ENCODE results near the gene ARHGEF17.

The ARHGEF17 gene

DNA sequence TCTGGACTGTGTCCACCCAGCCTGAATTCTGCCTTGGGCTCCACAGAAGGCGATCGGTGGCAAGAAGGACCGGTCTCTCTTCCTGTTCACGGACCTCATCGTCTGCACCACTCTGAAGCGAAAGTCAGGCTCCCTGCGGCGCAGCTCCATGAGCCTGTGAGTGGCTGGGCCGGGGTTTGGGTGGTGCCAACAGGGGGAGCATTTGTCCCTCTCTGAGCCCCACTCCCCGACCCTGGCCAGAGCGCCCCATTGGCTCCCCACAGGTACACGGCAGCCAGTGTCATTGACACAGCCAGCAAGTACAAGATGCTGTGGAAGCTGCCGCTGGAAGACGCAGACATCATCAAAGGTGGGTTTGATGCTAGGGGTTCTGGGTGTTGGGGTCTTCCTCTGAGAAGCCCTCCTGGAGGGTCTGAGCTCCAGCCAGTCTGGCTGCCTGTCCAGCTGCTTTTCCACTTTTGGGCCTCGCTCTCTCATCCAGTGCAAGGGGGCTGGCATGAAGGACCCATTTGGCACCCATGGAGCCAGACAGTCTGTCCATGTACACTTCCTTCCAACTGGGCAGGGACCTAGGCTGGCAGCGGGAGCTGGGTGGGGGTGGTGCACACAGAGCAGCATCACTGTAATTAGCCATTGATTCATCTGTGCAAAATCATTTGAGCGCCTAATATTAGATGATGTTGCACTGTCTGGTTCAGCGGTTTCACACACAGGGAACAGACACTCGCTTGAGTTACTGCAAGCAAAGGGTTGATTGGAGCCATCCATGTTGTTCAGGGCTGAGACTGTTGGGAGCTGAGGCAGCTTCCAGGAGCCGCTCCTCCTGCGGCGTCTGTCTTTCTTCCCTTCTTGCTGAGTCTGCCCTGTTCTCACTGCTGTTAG is 49.1 kb downstream of the ARHGEF17 start:
- CTCF ChIA-PET, result no interaction called here
- DNase-seq (ENCODE audit: extremely low spot score), result no peak
- POLR2A ChIA-PET, result no interaction called here
- TF ChIP-seq ARNT (IDR thresholded peaks at IDR 0.05), result no peak
- no peak for TF ChIP-seq SP1 (IDR thresholded peaks at IDR 0.05)
- no peak for TF ChIP-seq LEF1 (IDR thresholded peaks at IDR 0.05; ENCODE audit: borderline replicate concordance)
- TF ChIP-seq NFRKB (IDR thresholded peaks at IDR 0.05), result no peak
- TF ChIP-seq FOXA1 (IDR thresholded peaks at IDR 0.05), result no peak
- no peak for TF ChIP-seq BHLHE40 (IDR thresholded peaks at IDR 0.05; ENCODE audit: borderline replicate concordance)
- no peak for TF ChIP-seq TARDBP (IDR thresholded peaks at IDR 0.05)
- no peak for TF ChIP-seq ELF4 (IDR thresholded peaks at IDR 0.05)
- TF ChIP-seq SUZ12 (IDR thresholded peaks at IDR 0.05), result no peak

DNA sequence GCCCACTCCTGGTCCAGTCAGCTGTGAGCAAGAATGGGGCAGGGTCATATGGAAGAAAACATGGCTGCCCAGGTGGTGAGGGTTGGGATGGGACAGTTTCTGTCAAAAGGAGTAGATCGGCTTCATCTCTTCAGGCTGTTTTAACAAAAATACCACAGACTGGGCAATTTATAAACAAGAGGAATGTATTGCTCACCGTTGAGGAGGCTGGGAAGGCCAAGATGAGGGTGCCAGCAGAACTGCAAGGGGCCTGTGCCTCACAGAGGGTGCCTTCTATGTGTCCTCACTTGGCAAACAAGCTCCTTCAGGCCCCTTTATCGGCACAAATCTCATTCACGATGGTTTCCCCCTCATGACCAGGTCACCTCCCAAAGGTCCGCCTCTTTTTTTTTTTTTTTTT is 50.0 kb downstream of the ARHGEF17 start:
- ChIA-PET POLR2A (no interaction called here), CTCF (interaction anchor here (0.5 kb wide), 1 partner anchor 8 kb away, joined by 3 read pairs; no protein-coding TSS in a partner anchor)
- DNase-seq (ENCODE audit: extremely low spot score), result no peak
- no peak for TF ChIP-seq NFRKB (IDR thresholded peaks at IDR 0.05)
- TF ChIP-seq FOXK2 (IDR thresholded peaks at IDR 0.05), result no peak
- no peak for TF ChIP-seq HDGF (IDR thresholded peaks at IDR 0.05; ENCODE audit: borderline replicate concordance)

DNA sequence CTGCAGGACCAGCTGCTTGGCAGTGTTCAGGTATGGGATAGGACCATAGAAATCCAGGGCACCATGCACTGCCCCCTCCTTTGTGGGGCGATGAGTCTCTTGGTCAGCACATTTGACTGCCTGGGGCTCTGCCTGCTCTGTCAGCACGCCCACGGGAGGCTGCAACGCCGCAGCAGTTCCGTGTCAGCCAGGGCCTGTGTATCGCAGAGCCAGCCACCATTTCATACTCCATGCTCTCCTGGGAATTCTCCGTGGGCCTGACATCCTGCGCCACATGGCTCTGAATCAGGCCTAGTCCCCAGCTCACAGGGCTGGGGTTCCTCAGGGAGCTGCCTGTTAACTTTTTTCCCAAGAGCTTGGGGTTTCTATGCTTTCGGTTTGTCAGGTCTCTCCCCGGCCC is 51.3 kb downstream of the ARHGEF17 start:
- POLR2A ChIA-PET, result no interaction called here
- no peak for DNase-seq (ENCODE audit: extremely low spot score)
- no peak for TF ChIP-seq CTBP1 (IDR thresholded peaks at IDR 0.05; ENCODE audit: borderline replicate concordance)
- TF ChIP-seq NFRKB (IDR thresholded peaks at IDR 0.05), result no peak
- no peak for TF ChIP-seq BHLHE40 (IDR thresholded peaks at IDR 0.05; ENCODE audit: borderline replicate concordance)
- no peak for TF ChIP-seq LEF1 (IDR thresholded peaks at IDR 0.05; ENCODE audit: borderline replicate concordance)
- TF ChIP-seq SUZ12 (IDR thresholded peaks at IDR 0.05), result no peak
- no peak for TF ChIP-seq ELF4 (IDR thresholded peaks at IDR 0.05)
- TF ChIP-seq ZNF384 (IDR thresholded peaks at IDR 0.05), result no peak
- no peak for TF ChIP-seq PKNOX1 (IDR thresholded peaks at IDR 0.05)
- no peak for TF ChIP-seq FOXA1 (IDR thresholded peaks at IDR 0.05)
- no peak for TF ChIP-seq HDGF (IDR thresholded peaks at IDR 0.05; ENCODE audit: borderline replicate concordance)
- no peak for TF ChIP-seq FOXK2 (IDR thresholded peaks at IDR 0.05)
- TF ChIP-seq L3MBTL2 (conservative IDR thresholded peaks at IDR 0.05), result no peak
- TF ChIP-seq TARDBP (IDR thresholded peaks at IDR 0.05), result no peak
- TF ChIP-seq SP1 (IDR thresholded peaks at IDR 0.05), result no peak
- no peak for TF ChIP-seq FOXM1 (IDR thresholded peaks at IDR 0.05; ENCODE audit: borderline replicate concordance)
- TF ChIP-seq ARNT (IDR thresholded peaks at IDR 0.05), result no peak
- CTCF ChIA-PET, result interaction anchor here (1.1 to 3.1 kb wide), 4 partner anchors 8 to 70 kb away, joined by 3 to 20 read pairs (median 4); no protein-coding TSS in a partner anchor

DNA sequence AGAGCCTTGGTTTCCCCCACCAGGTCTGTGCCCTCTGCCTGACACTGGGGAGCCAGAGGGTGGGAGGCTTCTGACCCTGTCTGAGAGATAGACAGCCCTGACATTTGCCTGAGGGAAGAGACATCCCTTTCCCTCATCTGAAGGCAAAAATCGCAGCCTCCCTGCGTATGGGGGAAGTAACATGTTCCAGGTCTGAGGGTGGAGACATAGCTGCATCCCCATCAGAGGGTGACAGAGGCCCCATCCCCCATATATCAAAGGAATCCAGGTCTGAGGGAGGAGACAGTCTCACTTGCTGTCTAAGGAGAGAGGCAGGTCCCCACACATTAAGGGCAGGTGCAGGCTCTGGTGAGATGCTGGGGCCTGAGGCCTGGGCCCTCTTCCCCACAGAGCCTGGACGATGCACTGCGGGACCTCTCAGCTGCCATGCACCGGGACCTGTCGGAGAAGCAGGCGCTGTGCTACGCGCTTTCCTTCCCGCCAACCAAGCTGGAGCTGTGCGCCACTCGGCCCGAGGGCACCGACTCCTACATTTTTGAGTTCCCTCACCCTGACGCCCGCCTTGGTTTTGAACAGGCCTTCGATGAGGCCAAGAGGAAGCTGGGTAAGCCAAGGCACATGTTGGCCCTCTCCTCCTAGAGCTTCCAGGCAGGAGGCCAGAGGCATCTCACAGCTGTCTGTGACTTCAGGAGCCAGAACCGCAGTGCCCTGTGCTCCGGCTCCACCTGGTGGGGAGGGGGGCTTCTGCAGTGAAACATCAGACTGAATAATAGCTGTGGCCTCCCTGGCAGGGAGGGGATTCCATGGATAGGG is 52.1 kb downstream of the ARHGEF17 start:
- TF ChIP-seq ARNT (IDR thresholded peaks at IDR 0.05) (no peak), SUZ12 (IDR thresholded peaks at IDR 0.05) (no peak), CTBP1 (IDR thresholded peaks at IDR 0.05; ENCODE audit: borderline replicate concordance) (no peak), TARDBP (IDR thresholded peaks at IDR 0.05) (no peak), ZNF384 (IDR thresholded peaks at IDR 0.05) (no peak), FOXA1 (IDR thresholded peaks at IDR 0.05) (no peak), ELF4 (IDR thresholded peaks at IDR 0.05) (no peak), LEF1 (IDR thresholded peaks at IDR 0.05; ENCODE audit: borderline replicate concordance) (no peak), PKNOX1 (IDR thresholded peaks at IDR 0.05) (no peak), SP1 (IDR thresholded peaks at IDR 0.05) (no peak), HDGF (IDR thresholded peaks at IDR 0.05; ENCODE audit: borderline replicate concordance) (no peak), FOXK2 (IDR thresholded peaks at IDR 0.05) (no peak), BHLHE40 (IDR thresholded peaks at IDR 0.05; ENCODE audit: borderline replicate concordance) (no peak), L3MBTL2 (conservative IDR thresholded peaks at IDR 0.05) (no peak), FOXM1 (IDR thresholded peaks at IDR 0.05; ENCODE audit: borderline replicate concordance) (no peak), NFRKB (IDR thresholded peaks at IDR 0.05) (no peak)
- peak; percentile 73 for DNase-seq (ENCODE audit: extremely low spot score)
- ChIA-PET POLR2A (no interaction called here), CTCF (interaction anchor here (0.7 to 3.1 kb wide), 6 partner anchors 9 to 70 kb away, joined by 3 to 20 read pairs (median 4); no protein-coding TSS in a partner anchor)

DNA sequence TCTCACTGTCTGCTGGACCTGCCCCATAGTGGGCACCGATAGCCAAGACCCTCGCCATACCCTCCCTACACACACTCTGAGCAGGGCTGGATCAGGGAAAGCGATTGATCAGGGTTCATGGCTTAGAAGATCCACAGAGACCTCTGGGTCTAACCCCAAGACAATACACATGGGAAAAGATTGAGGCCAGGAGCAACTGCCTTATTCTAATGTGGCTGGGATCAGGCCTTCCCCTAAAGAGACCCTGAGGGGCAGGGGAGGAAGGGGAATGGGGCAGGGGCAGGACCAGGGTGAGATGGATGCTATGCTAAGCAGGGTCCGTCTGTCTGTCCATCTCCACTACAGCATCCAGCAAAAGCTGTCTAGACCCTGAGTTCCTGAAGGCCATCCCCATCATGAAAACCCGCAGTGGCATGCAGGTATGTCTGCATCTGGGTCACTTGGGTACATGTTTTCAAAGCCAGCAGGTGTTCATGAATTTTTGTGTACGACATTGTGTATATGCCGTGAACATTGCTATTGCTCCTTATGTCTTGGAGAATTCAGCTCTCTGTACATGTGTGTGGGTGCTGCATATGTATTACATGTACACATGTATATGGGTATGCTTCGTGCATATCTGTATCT is 52.8 kb downstream of the ARHGEF17 start:
- ChIA-PET POLR2A (no interaction called here), CTCF (interaction anchor here (0.7 to 3.1 kb wide), 4 partner anchors 8 to 32 kb away, joined by 3 to 20 read pairs (median 4); no protein-coding TSS in a partner anchor)
- TF ChIP-seq BHLHE40 (IDR thresholded peaks at IDR 0.05; ENCODE audit: borderline replicate concordance), result no peak
- no peak for TF ChIP-seq LEF1 (IDR thresholded peaks at IDR 0.05; ENCODE audit: borderline replicate concordance)
- TF ChIP-seq SUZ12 (IDR thresholded peaks at IDR 0.05), result no peak
- no peak for TF ChIP-seq ZNF384 (IDR thresholded peaks at IDR 0.05)
- no peak for TF ChIP-seq ARNT (IDR thresholded peaks at IDR 0.05)
- no peak for TF ChIP-seq TARDBP (IDR thresholded peaks at IDR 0.05)
- TF ChIP-seq FOXA1 (IDR thresholded peaks at IDR 0.05), result no peak
- no peak for TF ChIP-seq PKNOX1 (IDR thresholded peaks at IDR 0.05)
- TF ChIP-seq ELF4 (IDR thresholded peaks at IDR 0.05), result no peak
- TF ChIP-seq NFRKB (IDR thresholded peaks at IDR 0.05), result no peak
- no peak for TF ChIP-seq FOXK2 (IDR thresholded peaks at IDR 0.05)
- TF ChIP-seq SP1 (IDR thresholded peaks at IDR 0.05), result no peak
- no peak for DNase-seq (ENCODE audit: extremely low spot score)
